Progenitor cell of endocrine pancreas (in vitro differentiated cells): ENCODE results near the gene HTR2B. TPM values are rescaled to one million over a fixed set of nuclear protein-coding genes. Genes with fewer than 3 reads are reported as not detected.

Experiments
- DNase-seq: peaks from one replicate; pipeline ENCODE4 v3.0.0; 2021; ENCODE audit warnings: low spot score; ENCODE audit not compliant: unreplicated experiment
- H3K27ac Mint-ChIP-seq: 2 replicates; pipeline ENCODE4 v1.8.0; 2021; ENCODE audit warnings: mild to moderate bottlenecking, moderate library complexity, mixed read lengths
- H3K27me3 Mint-ChIP-seq: 2 replicates; pipeline ENCODE4 v1.8.0; 2021; ENCODE audit warnings: mixed read lengths
- H3K36me3 Mint-ChIP-seq: 2 replicates; pipeline ENCODE4 v1.8.0; 2022; ENCODE audit warnings: mixed read lengths; ENCODE audit not compliant: insufficient read depth
- H3K4me1 Mint-ChIP-seq: 2 replicates; pipeline ENCODE4 v1.8.0; 2021; ENCODE audit warnings: low read depth, mixed read lengths
- H3K4me3 Mint-ChIP-seq: 2 replicates; pipeline ENCODE4 v1.8.0; 2021; ENCODE audit warnings: low read depth, mild to moderate bottlenecking, moderate library complexity, mixed read lengths
- H3K9me3 Mint-ChIP-seq: 2 replicates; pipeline ENCODE4 v1.8.0; 2021; ENCODE audit warnings: low read depth, mixed read lengths
- CTCF ChIP-seq: fragments of 200-600 bp; sonication (generic); IDR thresholded peaks from one replicate; pipeline ENCODE4 v1.5.0; 2021; ENCODE audit warnings: antibody characterized with exemption, mild to moderate bottlenecking; ENCODE audit not compliant: unreplicated experiment
- long read RNA-seq: library from polyadenylated mRNA; unstranded; transcript quantifications from one replicate; pipeline ENCODE4 v2.0.0, GENCODE V29; 2020
- total RNA-seq: library from RNA; stranded (reverse); gene quantifications from 2 replicates; pipeline ENCODE4 v1.2.1, GENCODE V29; 2021

The HTR2B gene
- total RNA-seq, result not detected in 2 replicates
- long read RNA-seq, result 0 reads

- H3K4me1 Mint-ChIP-seq, result peaks cover 17% of the 10 kb centered on the region
- H3K27ac Mint-ChIP-seq, result no peak within 1 kb of the TSS
- no peak for DNase-seq
- peaks cover 2% of the 10 kb centered on the region for H3K36me3 Mint-ChIP-seq
- H3K4me3 Mint-ChIP-seq, result no peak within 1 kb of the TSS
- no peaks in the 10 kb centered on the region for H3K9me3 Mint-ChIP-seq
- TF ChIP-seq CTCF, result no peak
- no peaks in the 10 kb centered on the region for H3K27me3 Mint-ChIP-seq
Measured at GRCh38 chr2:231124838-231125568, at the start of gene HTR2B. TSS of gene HTR2B (minus strand) at chr2:231125042. CDS start at chr2:231123764, 1,278 bp downstream.

- Mint-ChIP-seq H3K4me3 (no peak overlapping the region), H3K4me1 (no peaks in the 10 kb centered on the region), H3K36me3 (peaks cover 26% of the 10 kb centered on the region), H3K27me3 (no peaks in the 10 kb centered on the region), H3K9me3 (no peaks in the 10 kb centered on the region), H3K27ac (no peak overlapping the region)
- no peak for DNase-seq
- no peak for TF ChIP-seq CTCF
Measured at GRCh38 chr2:231174211-231174651, 49.4 kb upstream of the HTR2B start.

GRCh38 chr2:231172025-231172424 lies 47.2 kb upstream of the HTR2B start:
- no peak for DNase-seq
- Mint-ChIP-seq H3K4me1 (no peaks in the 10 kb centered on the region), H3K9me3 (no peaks in the 10 kb centered on the region), H3K4me3 (no peak overlapping the region), H3K27ac (no peak overlapping the region), H3K27me3 (no peaks in the 10 kb centered on the region), H3K36me3 (peaks cover 37% of the 10 kb centered on the region)
- TF ChIP-seq CTCF, result no peak

- H3K9me3 Mint-ChIP-seq, result no peaks in the 10 kb centered on the region
Measured at GRCh38 chr2:231170055-231170454, 45.2 kb upstream of the HTR2B start.

GRCh38 chr2:231169488-231169887 lies 44.6 kb upstream of the HTR2B start:
- Mint-ChIP-seq H3K27me3 (no peaks in the 10 kb centered on the region), H3K27ac (no peak overlapping the region), H3K36me3 (peaks cover 42% of the 10 kb centered on the region), H3K9me3 (no peaks in the 10 kb centered on the region), H3K4me1 (no peaks in the 10 kb centered on the region), H3K4me3 (no peak overlapping the region)
- TF ChIP-seq CTCF, result no peak
- DNase-seq, result no peak

More at GRCh38 chr2:231170055-231170454, 45.2 kb upstream of the HTR2B start:
- DNase-seq, result no peak
- TF ChIP-seq CTCF, result no peak
- no peak overlapping the region for H3K4me3 Mint-ChIP-seq
- no peaks in the 10 kb centered on the region for H3K27me3 Mint-ChIP-seq
- no peak overlapping the region for H3K27ac Mint-ChIP-seq
- H3K36me3 Mint-ChIP-seq, result peaks cover 41% of the 10 kb centered on the region
- no peaks in the 10 kb centered on the region for H3K4me1 Mint-ChIP-seq
